Activated CD8-positive, alpha-beta T cell treated with anti-CD3 and anti-CD28 coated beads, Interleukin-2, amount 10 ng/mL, durations not matched to agents 7 days and 5 days (primary cell): ENCODE data around the gene CHMP6. TPM values are rescaled to one million over a fixed set of nuclear protein-coding genes. Genes with fewer than 3 reads are reported as not detected.
A peak's percentile ranks its signal among the peaks of the same experiment; 100 is the strongest.
"Not testable (repeated sequence)": the region's sequence is repeated elsewhere in the genome, so short reads cannot be mapped to it uniquely, and the experiment has no call there.

Experiments used
- ATAC-seq: fragments of 150-1000 bp; cut with Tn5 transposase; one replicate; pipeline ENCODE4 v1.10.0; 2021; ENCODE audit warnings: moderate library complexity
- CTCF ChIA-PET: fragments of 350-600 bp; sonication (Branson Sonifier 250); formaldehyde crosslinking; loops from one replicate; lab custom pipeline; 2021; ENCODE audit warnings: antibody characterized with exemption; lab: Charles Lee
- POLR2A ChIA-PET: fragments of 350-600 bp; sonication (Branson Sonifier 250); formaldehyde crosslinking; loops from one replicate; lab custom pipeline; 2021; ENCODE audit warnings: antibody characterized with exemption; lab: Charles Lee
- DNase-seq: peaks from one replicate; pipeline ENCODE4 v3.0.0-alpha.2; 2020
- H3K27ac Mint-ChIP-seq: one replicate; pipeline ENCODE4 v1.8.0; 2021; ENCODE audit warnings: mild to moderate bottlenecking, mixed read lengths
- H3K27me3 Mint-ChIP-seq: one replicate; pipeline ENCODE4 v1.8.0; 2021; ENCODE audit warnings: low read depth, mixed read lengths
- H3K36me3 Mint-ChIP-seq: one replicate; pipeline ENCODE4 v1.8.0; 2021; ENCODE audit warnings: low read depth, mixed read lengths
- H3K4me1 Mint-ChIP-seq: one replicate; pipeline ENCODE4 v1.8.0; 2021; ENCODE audit warnings: low read depth, mixed read lengths
- H3K4me3 Mint-ChIP-seq: one replicate; pipeline ENCODE4 v1.8.0; 2021; ENCODE audit warnings: mild to moderate bottlenecking, mixed read lengths
- H3K9me3 Mint-ChIP-seq: one replicate; pipeline ENCODE4 v1.8.0; 2022; ENCODE audit warnings: mixed read lengths; ENCODE audit not compliant: insufficient read depth
- total RNA-seq, 2 experiments: library from RNA; stranded (reverse); gene quantifications; one replicate each; pipeline ENCODE4 v1.2.3, GENCODE V29; 2021

The CHMP6 gene
- total RNA-seq, 2 experiments from 2014 or later: 32.4 to 35.5 TPM

DNA sequence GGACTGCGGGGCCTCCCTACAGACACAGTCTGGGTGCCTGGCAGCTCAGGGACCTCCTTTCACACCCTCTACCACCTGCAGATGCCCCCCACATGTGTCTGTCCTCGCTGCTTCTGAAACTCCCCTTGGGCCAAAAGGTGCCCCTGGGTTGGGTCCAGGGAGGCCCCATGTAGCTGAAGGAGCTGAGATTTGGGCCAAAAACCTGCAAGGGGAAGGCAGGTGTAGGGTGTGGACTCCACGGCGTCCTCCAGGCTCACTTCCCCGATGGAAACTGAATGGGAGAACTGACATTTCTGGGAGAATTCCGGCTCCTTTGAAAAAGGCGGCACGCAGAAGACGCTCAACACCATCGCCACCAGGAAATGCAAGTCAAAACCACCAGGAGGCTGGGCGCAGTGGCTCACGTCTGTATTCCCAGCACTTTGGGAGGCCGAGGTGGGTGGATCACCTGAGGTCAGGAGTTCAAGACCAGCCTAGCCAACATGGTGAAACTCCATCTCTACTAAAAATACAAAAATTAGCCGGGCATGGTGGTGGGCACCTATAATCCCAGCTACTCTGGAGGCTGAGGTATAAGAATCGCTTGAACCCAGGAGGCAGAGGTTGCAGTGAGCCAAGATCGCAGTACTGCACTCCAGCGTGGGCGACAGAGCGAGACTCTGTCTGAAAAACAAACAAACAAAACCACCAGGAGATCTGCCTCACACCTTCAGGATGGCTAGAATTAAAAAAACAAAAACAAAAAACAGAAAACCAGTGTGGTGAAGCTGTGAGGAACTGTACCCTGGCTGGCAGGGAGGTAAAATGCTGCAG, 30.1 kb downstream of the CHMP6 start:
- DNase-seq (no peak), ATAC-seq (no peak)
- H3K4me3 Mint-ChIP-seq: no peak overlapping the region
- ChIA-PET POLR2A (no interaction called here), CTCF (interaction anchor here (1.7 kb wide), 1 partner anchor 33 kb away, joined by 5 read pairs; no protein-coding TSS in a partner anchor)
- peaks cover 6% of the 10 kb centered on the region for H3K27me3 Mint-ChIP-seq
- peaks cover 52% of the 10 kb centered on the region for H3K4me1 Mint-ChIP-seq
- peaks cover 3% of the 10 kb centered on the region for H3K9me3 Mint-ChIP-seq
- peak overlapping the region; percentile 40 for H3K27ac Mint-ChIP-seq
- peaks cover 3% of the 10 kb centered on the region for H3K36me3 Mint-ChIP-seq

GRCh38 chr17:81022344-81022676, 30.7 kb downstream of the CHMP6 start:
- POLR2A ChIA-PET: no interaction called here
- H3K27ac Mint-ChIP-seq: peak overlapping the region; percentile 40
- H3K4me3 Mint-ChIP-seq: no peak overlapping the region
- ATAC-seq (no peak), DNase-seq (no peak)
- CTCF ChIA-PET: interaction anchor here (1.5 to 2.0 kb wide), 2 partner anchors 15 to 34 kb away, joined by 4 to 9 read pairs; no protein-coding TSS in a partner anchor
- H3K27me3 Mint-ChIP-seq: peaks cover 6% of the 10 kb centered on the region
- H3K4me1 Mint-ChIP-seq: peaks cover 46% of the 10 kb centered on the region
- H3K36me3 Mint-ChIP-seq: no peaks in the 10 kb centered on the region
- peaks cover 4% of the 10 kb centered on the region for H3K9me3 Mint-ChIP-seq

- no peak overlapping the region for H3K4me3 Mint-ChIP-seq
- DNase-seq (no peak), ATAC-seq (no peak)
- no peak overlapping the region for H3K27ac Mint-ChIP-seq
- H3K9me3 Mint-ChIP-seq: peaks cover 4% of the 10 kb centered on the region
- H3K27me3 Mint-ChIP-seq: peaks cover 10% of the 10 kb centered on the region
- no peaks in the 10 kb centered on the region for H3K36me3 Mint-ChIP-seq
- POLR2A ChIA-PET: interaction anchor here (0.6 to 0.8 kb wide), 2 partner anchors 70 to 599 kb away, joined by 3 to 4 read pairs; no protein-coding TSS in a partner anchor
- CTCF ChIA-PET: interaction anchor here (2.0 to 3.5 kb wide), 3 partner anchors 24 to 78 kb away, joined by 6 to 29 read pairs (median 24); no protein-coding TSS in a partner anchor
- peaks cover 22% of the 10 kb centered on the region for H3K4me1 Mint-ChIP-seq
Measured at GRCh38 chr17:81025065-81025740, 33.6 kb downstream of the CHMP6 start.

DNA sequence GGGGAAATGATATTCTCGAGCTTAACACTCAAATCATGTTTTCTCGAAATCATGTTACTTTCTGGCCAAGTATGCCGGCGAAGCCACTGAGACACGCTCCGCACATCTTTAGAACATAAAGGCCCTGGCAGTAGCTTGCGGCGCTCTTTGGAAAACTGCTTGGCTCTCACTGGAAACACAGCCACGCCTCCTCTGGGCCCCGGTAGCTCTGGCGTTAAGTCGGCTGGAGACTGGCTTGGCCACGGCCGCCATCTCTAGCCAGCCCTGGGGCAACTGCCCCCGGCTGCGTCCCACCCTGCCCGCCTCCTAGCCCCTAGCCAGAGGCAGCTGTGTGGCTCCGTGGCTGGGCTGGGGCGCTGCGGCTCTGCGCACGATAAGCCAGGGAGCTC, 34.1 kb downstream of the CHMP6 start:
- no peaks in the 10 kb centered on the region for H3K36me3 Mint-ChIP-seq

DNA sequence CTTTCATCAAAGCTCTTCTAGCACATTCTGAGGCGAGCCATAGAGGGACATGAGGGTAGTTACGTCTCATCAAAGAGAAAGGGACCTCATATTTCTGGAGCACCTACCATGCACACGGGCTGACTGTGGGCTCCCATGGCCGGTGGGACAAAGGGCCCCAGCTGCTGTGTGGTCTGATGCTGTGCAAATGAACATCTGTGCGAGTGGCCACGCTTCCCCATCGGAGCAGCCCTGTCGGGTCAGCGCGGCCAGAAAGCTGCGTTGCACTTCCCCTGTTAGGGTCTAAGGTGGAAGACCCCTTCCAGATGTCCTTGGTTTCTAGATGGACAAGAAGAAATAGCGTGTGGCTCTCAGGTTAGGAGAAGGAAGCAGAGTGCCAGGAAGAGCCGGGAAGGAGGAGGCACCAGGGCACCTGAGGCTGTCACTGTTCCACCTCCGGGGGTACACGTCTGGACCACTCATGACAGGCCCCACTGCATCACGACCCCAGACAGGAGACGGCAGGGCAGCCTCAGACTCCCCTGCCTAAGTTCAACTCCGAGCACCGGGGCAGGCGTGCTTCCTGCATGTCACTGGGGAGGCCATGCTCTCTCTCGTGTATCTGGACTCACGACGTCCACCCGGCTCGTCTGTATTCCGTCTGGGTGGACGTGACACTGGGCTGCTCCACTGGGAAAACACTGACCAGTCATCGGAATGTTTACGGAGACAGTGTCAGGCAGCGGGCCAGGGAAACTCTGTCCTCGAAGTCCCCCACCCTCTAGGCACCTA, 34.8 kb downstream of the CHMP6 start:
- H3K9me3 Mint-ChIP-seq: peaks cover 4% of the 10 kb centered on the region
- ChIA-PET POLR2A (no interaction called here), CTCF (interaction anchor here (3.4 to 3.5 kb wide), 2 partner anchors 72 to 76 kb away, joined by 24 to 29 read pairs; no protein-coding TSS in a partner anchor)
- H3K4me3 Mint-ChIP-seq: no peak overlapping the region
- no peak for DNase-seq
- peaks cover 16% of the 10 kb centered on the region for H3K4me1 Mint-ChIP-seq
- no peak overlapping the region for H3K27ac Mint-ChIP-seq
- H3K27me3 Mint-ChIP-seq: peaks cover 12% of the 10 kb centered on the region
- ATAC-seq: no peak
- no peaks in the 10 kb centered on the region for H3K36me3 Mint-ChIP-seq

More for the DNA sequence above, 34.1 kb downstream of the CHMP6 start:
- H3K27ac Mint-ChIP-seq: no peak overlapping the region
- H3K4me3 Mint-ChIP-seq: no peak overlapping the region
- H3K9me3 Mint-ChIP-seq: peaks cover 4% of the 10 kb centered on the region
- no peak for ATAC-seq
- peaks cover 16% of the 10 kb centered on the region for H3K4me1 Mint-ChIP-seq
- DNase-seq: no peak
- ChIA-PET POLR2A (interaction anchor here (0.6 kb wide), 1 partner anchor 600 kb away, joined by 4 read pairs; no protein-coding TSS in a partner anchor), CTCF (interaction anchor here (3.4 to 3.5 kb wide), 2 partner anchors 72 to 77 kb away, joined by 24 to 29 read pairs; no protein-coding TSS in a partner anchor)
- H3K27me3 Mint-ChIP-seq: peaks cover 12% of the 10 kb centered on the region

DNA sequence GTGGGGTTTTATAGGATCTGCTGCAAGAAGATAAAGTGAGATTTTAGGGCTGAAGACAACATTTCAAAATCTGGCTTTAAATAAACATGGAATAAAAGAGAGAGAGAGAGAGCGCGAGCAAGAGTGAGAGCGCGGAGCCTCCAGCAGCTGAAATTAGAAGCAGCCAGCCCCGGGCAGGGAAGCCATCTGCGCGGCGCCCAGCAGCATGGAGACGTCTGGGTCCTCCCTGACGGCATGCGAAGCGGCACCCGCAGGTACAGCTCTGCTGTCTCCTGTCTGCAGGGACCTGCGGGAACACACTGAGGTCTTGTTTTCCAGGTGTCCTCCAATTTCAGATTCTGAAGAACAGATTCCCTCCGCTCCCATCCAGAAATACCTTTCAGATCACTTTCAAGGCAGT, 35.4 kb downstream of the CHMP6 start:
- H3K9me3 Mint-ChIP-seq: peaks cover 4% of the 10 kb centered on the region
- peaks cover 12% of the 10 kb centered on the region for H3K27me3 Mint-ChIP-seq
- DNase-seq (no peak), ATAC-seq (no peak)
- ChIA-PET CTCF (no interaction called here), POLR2A (no interaction called here)
- H3K36me3 Mint-ChIP-seq: no peaks in the 10 kb centered on the region
- H3K4me3 Mint-ChIP-seq: no peak overlapping the region
- peaks cover 12% of the 10 kb centered on the region for H3K4me1 Mint-ChIP-seq
- H3K27ac Mint-ChIP-seq: no peak overlapping the region

DNA sequence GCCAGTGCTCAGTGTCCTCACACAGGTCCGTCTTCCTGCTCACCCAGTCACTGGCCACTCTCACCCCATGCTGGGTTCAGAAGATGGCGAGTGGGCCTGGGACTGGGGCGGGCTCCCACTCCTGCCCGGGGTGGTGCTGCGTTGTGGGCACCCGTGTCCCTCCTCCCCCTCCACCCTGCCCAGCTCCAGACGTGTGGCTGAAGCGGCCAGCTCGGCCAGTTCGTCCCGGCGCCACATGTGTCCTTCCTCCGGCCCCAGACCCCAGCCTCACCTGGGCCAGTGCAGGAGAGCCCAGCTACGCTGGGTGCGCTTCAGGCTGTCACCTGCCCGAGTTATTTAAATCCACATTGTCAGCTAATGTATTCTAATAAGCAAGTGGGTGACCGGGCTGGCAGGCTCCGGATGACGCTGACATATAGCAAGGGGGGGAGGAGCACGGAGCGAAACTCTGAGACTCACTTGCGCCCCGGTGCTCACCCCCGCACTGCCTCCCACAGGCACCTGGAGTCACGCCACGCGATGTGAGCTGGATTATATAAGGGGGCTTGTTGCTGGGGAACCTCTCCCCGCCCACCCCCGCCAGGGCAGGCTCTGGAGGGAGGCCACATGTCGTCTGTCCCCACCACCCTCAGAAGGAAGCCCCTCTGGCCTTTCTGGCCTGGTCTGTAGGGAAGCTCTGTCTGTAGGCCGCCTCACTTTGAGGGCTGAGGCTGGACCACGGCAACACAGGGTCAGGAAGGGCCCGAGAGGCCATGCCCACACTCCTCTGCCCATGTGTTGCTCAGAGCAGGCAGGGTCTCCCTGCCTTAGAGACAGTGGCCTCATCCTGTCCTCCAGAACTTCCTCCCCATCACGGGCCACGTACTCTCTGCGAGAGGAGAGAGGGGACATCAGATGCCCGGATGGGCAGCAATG, 36.2 kb downstream of the CHMP6 start:
- H3K4me3 Mint-ChIP-seq: no peak overlapping the region
- POLR2A ChIA-PET: no interaction called here
- peaks cover 4% of the 10 kb centered on the region for H3K9me3 Mint-ChIP-seq
- no peak for DNase-seq
- H3K4me1 Mint-ChIP-seq: peaks cover 8% of the 10 kb centered on the region
- no peak for ATAC-seq
- no peak overlapping the region for H3K27ac Mint-ChIP-seq
- H3K36me3 Mint-ChIP-seq: no peaks in the 10 kb centered on the region
- peaks cover 16% of the 10 kb centered on the region for H3K27me3 Mint-ChIP-seq
- CTCF ChIA-PET: no interaction called here

DNA sequence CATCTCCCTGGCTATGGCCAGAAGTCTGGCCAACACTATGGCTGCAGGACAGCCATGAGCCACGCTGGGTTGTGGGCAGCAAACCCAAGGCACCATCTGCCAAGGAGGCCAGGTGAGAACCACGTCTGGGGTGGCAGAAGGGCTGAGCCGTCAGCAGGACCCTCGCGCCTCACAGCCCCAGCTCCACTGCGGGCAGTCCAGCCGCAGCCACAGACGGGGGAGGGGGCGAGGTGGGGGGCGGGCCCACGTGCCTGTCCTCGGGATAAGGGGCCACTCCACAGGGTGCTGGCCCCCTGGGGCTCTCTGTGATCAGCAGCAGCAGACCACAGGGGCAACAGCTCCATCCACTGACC, 36.8 kb downstream of the CHMP6 start:
- ChIA-PET POLR2A (no interaction called here), CTCF (no interaction called here)
- H3K36me3 Mint-ChIP-seq: no peaks in the 10 kb centered on the region
- H3K9me3 Mint-ChIP-seq: peaks cover 4% of the 10 kb centered on the region
- DNase-seq (no peak), ATAC-seq (no peak)
- H3K27me3 Mint-ChIP-seq: peaks cover 22% of the 10 kb centered on the region
- no peak overlapping the region for H3K27ac Mint-ChIP-seq
- peaks cover 5% of the 10 kb centered on the region for H3K4me1 Mint-ChIP-seq
- no peak overlapping the region for H3K4me3 Mint-ChIP-seq

DNA sequence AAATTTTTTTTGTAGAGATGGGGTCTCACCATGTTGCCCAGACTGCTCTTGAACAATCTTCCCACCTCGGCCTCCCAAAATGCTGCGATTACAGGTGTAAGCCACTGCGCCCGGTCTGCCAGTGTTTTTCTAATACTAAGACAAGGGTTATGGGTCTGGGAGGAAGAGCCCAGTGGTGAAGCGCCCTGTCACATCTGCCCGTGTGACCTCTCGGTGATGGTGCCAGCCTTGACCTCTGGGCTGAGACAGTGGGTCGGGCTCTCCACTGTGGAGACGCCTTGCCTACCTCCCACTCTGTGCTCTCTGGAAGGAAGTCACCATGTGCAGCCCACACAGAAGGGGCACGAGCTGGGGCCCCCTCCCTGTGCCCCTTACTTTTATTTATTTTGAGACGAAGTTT, 38.2 kb downstream of the CHMP6 start:
- H3K27ac Mint-ChIP-seq: no peak overlapping the region
- DNase-seq: no peak
- no peaks in the 10 kb centered on the region for H3K36me3 Mint-ChIP-seq
- no peak overlapping the region for H3K4me3 Mint-ChIP-seq
- ChIA-PET POLR2A (no interaction called here), CTCF (no interaction called here)
- H3K9me3 Mint-ChIP-seq: peaks cover 4% of the 10 kb centered on the region
- no peak for ATAC-seq
- H3K4me1 Mint-ChIP-seq: peaks cover 6% of the 10 kb centered on the region
- H3K27me3 Mint-ChIP-seq: peaks cover 27% of the 10 kb centered on the region

- H3K27ac Mint-ChIP-seq, POLR2A ChIA-PET, H3K36me3 Mint-ChIP-seq, DNase-seq, ATAC-seq, H3K4me3 Mint-ChIP-seq, H3K9me3 Mint-ChIP-seq, H3K4me1 Mint-ChIP-seq, CTCF ChIA-PET: not testable (repeated sequence)
- H3K27me3 Mint-ChIP-seq: peaks cover 26% of the 10 kb centered on the region
Measured at GRCh38 chr17:81030312-81030711, 38.7 kb downstream of the CHMP6 start.
